HepG2 (cell line): ENCODE measurements around the gene RPS2. TPM values are rescaled to one million over a fixed set of nuclear protein-coding genes. Genes with fewer than 3 reads are reported as not detected.

Experiments
- ARID4A ChIP-seq: sonication (generic); formaldehyde crosslinking; IDR thresholded peaks from 2 replicates; pipeline ENCODE4 v1.5.0; 2020; ENCODE audit warnings: mild to moderate bottlenecking, missing genetic modification reagents, borderline replicate concordance
- BCL6 ChIP-seq: IDR thresholded peaks from 2 replicates; pipeline ENCODE4 v1.6.1; 2016; ENCODE audit warnings: missing genetic modification reagents, missing compliant biosample characterization
- GMEB1 ChIP-seq: sonication (generic); formaldehyde crosslinking; IDR thresholded peaks from 2 replicates; pipeline ENCODE4 v1.5.1; 2020; ENCODE audit warnings: missing genetic modification reagents, mild to moderate bottlenecking, borderline replicate concordance
- MTF1 ChIP-seq: sonication (generic); formaldehyde crosslinking; IDR thresholded peaks from 2 replicates; pipeline ENCODE4 v1.5.0; 2020; ENCODE audit warnings: missing genetic modification reagents
- SALL1 ChIP-seq: sonication (generic); formaldehyde crosslinking; IDR thresholded peaks from 2 replicates; pipeline ENCODE4 v1.8.0; 2022; ENCODE audit warnings: mild to moderate bottlenecking, missing genetic modification reagents
- SAP130 ChIP-seq: IDR thresholded peaks from 2 replicates; pipeline ENCODE4 v1.6.1; 2016; ENCODE audit warnings: low read depth
- TFDP2 ChIP-seq: sonication (generic); formaldehyde crosslinking; IDR thresholded peaks from 2 replicates; pipeline ENCODE4 v1.4.0; 2020; ENCODE audit warnings: missing genetic modification reagents
- ZBTB3 ChIP-seq: sonication (generic); formaldehyde crosslinking; IDR thresholded peaks from 2 replicates; pipeline ENCODE4 v1.4.0; 2020; ENCODE audit warnings: low read depth, mild to moderate bottlenecking, moderate library complexity, missing genetic modification reagents, borderline replicate concordance
- ZNF276 ChIP-seq: sonication (generic); formaldehyde crosslinking; IDR thresholded peaks from 2 replicates; pipeline ENCODE4 v1.4.0; 2020; ENCODE audit warnings: mild to moderate bottlenecking, low read depth, missing genetic modification reagents
- ZNF329 ChIP-seq: sonication (generic); formaldehyde crosslinking; IDR thresholded peaks from 2 replicates; pipeline ENCODE4 v1.9.0; 2021; ENCODE audit warnings: low read depth, mild to moderate bottlenecking, missing genetic modification reagents
- ZNF337 ChIP-seq: sonication (generic); formaldehyde crosslinking; IDR thresholded peaks from 2 replicates; pipeline ENCODE4 v1.5.1; 2020; ENCODE audit warnings: missing genetic modification reagents, low read depth, mild to moderate bottlenecking, borderline replicate concordance
- ZNF605 ChIP-seq: sonication (generic); formaldehyde crosslinking; IDR thresholded peaks from 2 replicates; pipeline ENCODE4 v1.8.0; 2022; ENCODE audit warnings: mild to moderate bottlenecking, missing genetic modification reagents
- ZNF687 ChIP-seq: sonication (generic); formaldehyde crosslinking; IDR thresholded peaks from 2 replicates; pipeline ENCODE4 v1.5.1; 2020; ENCODE audit warnings: mild to moderate bottlenecking, missing genetic modification reagents, moderate library complexity
- ZNF746 ChIP-seq: sonication (generic); formaldehyde crosslinking; IDR thresholded peaks from 2 replicates; pipeline ENCODE4 v1.8.0; 2022; ENCODE audit warnings: mild to moderate bottlenecking, missing genetic modification reagents
- polyA plus RNA-seq, 8 experiments: library from polyadenylated mRNA; depleted of rRNA in 3 of 8; stranded (reverse) in 7 of 8; unstranded in 1 of 8; fragments of >200 nt; fragmentation: Illumina TruSeq in 4 of 8; extraction: Trizol in 4 of 8; gene quantifications; 2 replicates each; pipeline versions ENCODE4 v1.2.1 to v1.2.3, GENCODE V29; 2011 to 2016; ENCODE audit warnings: low read depth in 4 of 8, missing spikeins in 1 of 8, mixed read lengths in 1 of 8; ENCODE audit not compliant: insufficient read depth in 1 of 8
- total RNA-seq, 5 experiments: library from RNA; depleted of rRNA; stranded (reverse); fragments of >200 nt; fragmentation: Illumina TruSeq; extraction: Trizol; gene quantifications; 2 replicates each; pipeline ENCODE4 v1.2.3, GENCODE V29; 2016; ENCODE audit warnings: low read depth in 1 of 5

RPS2 gene
- total and polyA plus RNA-seq, 2 of the 13 experiments (the other 11 are each of a cell fraction or from before 2014, with no cell fraction given) = 1,908 to 4,514 TPM

GRCh38 chr16:2008631-2009163 lies 44.1 kb upstream of the RPS2 start (continued):
- no peak for TF ChIP-seq GMEB1
- no peak for TF ChIP-seq MTF1 (CRISPR knock-in tag)
- TF ChIP-seq ZNF337 (CRISPR knock-in tag) = no peak
- peak; percentile 69 for TF ChIP-seq ZNF687 (CRISPR knock-in tag)
- TF ChIP-seq ZNF605 (CRISPR knock-in tag) = 0 out of 2 replicates have a peak, but pooled peaks have one; percentile 34
- no peak for TF ChIP-seq ZNF276 (CRISPR knock-in tag)
- peak; percentile 36; the same call in 1 of the 2 replicates for TF ChIP-seq SAP130
- TF ChIP-seq ARID4A (CRISPR knock-in tag) = peak; percentile 58; the same call in 1 of the 2 replicates
- no peak for TF ChIP-seq ZNF329
- no peak for TF ChIP-seq ZNF746
- TF ChIP-seq SALL1 = peak; percentile 20; the same call in 1 of the 2 replicates
- TF ChIP-seq ZBTB3 (CRISPR knock-in tag) = no peak
- TF ChIP-seq BCL6 (CRISPR knock-in tag) = peak; percentile 80
- peak; percentile 26; the same call in 1 of the 2 replicates for TF ChIP-seq TFDP2 (CRISPR knock-in tag)
